ENCODE data around the gene ANKRD34A.

The ANKRD34A gene

DNA sequence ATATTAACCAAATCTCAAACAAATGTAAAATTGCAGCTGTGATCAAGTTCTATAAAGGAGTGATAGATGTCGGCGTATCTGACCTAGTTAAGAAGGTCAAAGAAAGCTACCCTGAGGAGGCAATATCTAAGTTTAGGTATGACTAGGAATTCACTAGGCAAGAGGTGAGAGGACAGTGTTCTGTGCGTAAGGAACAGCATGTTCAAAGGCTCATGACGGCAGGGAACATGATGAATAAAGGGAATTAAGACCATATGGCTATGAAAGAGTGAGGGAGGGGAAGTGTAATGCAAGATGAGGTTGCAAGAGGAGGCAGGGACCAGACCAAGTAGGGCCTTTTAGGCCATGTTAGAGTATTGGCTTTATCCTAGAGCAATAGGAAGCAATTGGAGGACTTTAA, 15.2 kb downstream of the ANKRD34A start:
- H3K9me3 ChIP-seq (ENCODE audit: control insufficient read depth, low read length): no peaks in the 10 kb centered on the region
- H2BK15ac ChIP-seq (ENCODE audit: low read depth, poor library complexity, severe bottlenecking): no peak overlapping the region
- WGBS: 96% methylated on average over 4 of the region's 4 CpGs
- no peak overlapping the region for H3K27ac ChIP-seq (ENCODE audit: low read length, poor library complexity, severe bottlenecking)
- peaks cover 28% of the 10 kb centered on the region for H3K79me1 ChIP-seq (replicated peaks; ENCODE audit: low read length, poor library complexity, severe bottlenecking)
- H2BK12ac ChIP-seq (ENCODE audit: low read length in 2 of 2): no peak overlapping the region
- H2BK5ac ChIP-seq (ENCODE audit: low read depth, low read length, poor library complexity, severe bottlenecking): no peak overlapping the region
- H3K4ac ChIP-seq (ENCODE audit: low read depth in 1 of 2, low read length in 2 of 2): no peak overlapping the region
- H3K36me3 ChIP-seq (ENCODE audit: control insufficient read depth in 1 of 2, insufficient read depth in 2 of 2, low read depth in 1 of 2, low read length in 2 of 2): peaks cover 4 to 25% of the 10 kb centered on the region in 2 experiments
- DNase-seq: no peak
- H3K23ac ChIP-seq (ENCODE audit: low read length in 2 of 2): no peak overlapping the region
- no peak overlapping the region for H3K9ac ChIP-seq (ENCODE audit: low read length)
- no peaks in the 10 kb centered on the region for H3K27me3 ChIP-seq (ENCODE audit: control insufficient read depth in 1 of 2, insufficient read depth in 1 of 2, low read length in 2 of 2)
- no peak overlapping the region for H2AK5ac ChIP-seq (ENCODE audit: low read length, severe bottlenecking)
- no peak overlapping the region for H3K4me2 ChIP-seq (ENCODE audit: low read length, poor library complexity, severe bottlenecking)
- H2AFZ ChIP-seq (ENCODE audit: low read depth, low read length): no peak overlapping the region
- H3K14ac ChIP-seq (ENCODE audit: low read length in 2 of 2): no peak overlapping the region
- H2BK120ac ChIP-seq (ENCODE audit: low read depth, low read length): no peak overlapping the region
- H3K4me3 ChIP-seq (ENCODE audit: insufficient read depth in 1 of 2, low read depth in 1 of 2, low read length in 2 of 2): no peak overlapping the region
- no peak overlapping the region for H3K18ac ChIP-seq (ENCODE audit: low read depth in 1 of 2, low read length in 2 of 2)
- H4K91ac ChIP-seq (ENCODE audit: low read length): no peak overlapping the region
- peaks cover 2% of the 10 kb centered on the region for H3K4me1 ChIP-seq (ENCODE audit: control insufficient read depth, insufficient read depth, low read depth, low read length)
- H4K8ac ChIP-seq (ENCODE audit: low read length): no peak overlapping the region

GRCh38 chr1:145947551-145947950, 16.8 kb downstream of the ANKRD34A start:
- no peak overlapping the region for H4K91ac ChIP-seq (ENCODE audit: low read length)
- H4K8ac ChIP-seq (ENCODE audit: low read length): no peak overlapping the region
- no peaks in the 10 kb centered on the region for H3K27me3 ChIP-seq (ENCODE audit: control insufficient read depth in 1 of 2, insufficient read depth in 1 of 2, low read length in 2 of 2)
- H3K36me3 ChIP-seq (ENCODE audit: control insufficient read depth in 1 of 2, insufficient read depth in 2 of 2, low read depth in 1 of 2, low read length in 2 of 2): peaks cover 6 to 35% of the 10 kb centered on the region in 2 experiments
- H3K27ac ChIP-seq (ENCODE audit: low read length, poor library complexity, severe bottlenecking): no peak overlapping the region
- no peak overlapping the region for H3K4ac ChIP-seq (ENCODE audit: low read depth in 1 of 2, low read length in 2 of 2)
- no peak overlapping the region for H3K4me2 ChIP-seq (ENCODE audit: low read length, poor library complexity, severe bottlenecking)
- H3K9me3 ChIP-seq (ENCODE audit: control insufficient read depth, low read length): no peaks in the 10 kb centered on the region
- H2AFZ ChIP-seq (ENCODE audit: low read depth, low read length): no peak overlapping the region
- H3K23ac ChIP-seq (ENCODE audit: low read length in 2 of 2): no peak overlapping the region
- H2AK5ac ChIP-seq (ENCODE audit: low read length, severe bottlenecking): no peak overlapping the region
- H3K4me1 ChIP-seq (ENCODE audit: control insufficient read depth, insufficient read depth, low read depth, low read length): peaks cover 2% of the 10 kb centered on the region
- H2BK15ac ChIP-seq (ENCODE audit: low read depth, poor library complexity, severe bottlenecking): no peak overlapping the region
- no peak overlapping the region for H2BK12ac ChIP-seq (ENCODE audit: low read length in 2 of 2)
- H2BK5ac ChIP-seq (ENCODE audit: low read depth, low read length, poor library complexity, severe bottlenecking): no peak overlapping the region
- no peak overlapping the region for H2BK120ac ChIP-seq (ENCODE audit: low read depth, low read length)
- no peak overlapping the region for H3K18ac ChIP-seq (ENCODE audit: low read depth in 1 of 2, low read length in 2 of 2)
- DNase-seq: no peak
- no peak overlapping the region for H3K9ac ChIP-seq (ENCODE audit: low read length)
- H3K14ac ChIP-seq (ENCODE audit: low read length in 2 of 2): no peak overlapping the region
- H3K79me1 ChIP-seq (replicated peaks; ENCODE audit: low read length, poor library complexity, severe bottlenecking): peaks cover 23% of the 10 kb centered on the region
- WGBS: 82% methylated on average over 4 of the region's 4 CpGs
- H3K4me3 ChIP-seq (ENCODE audit: insufficient read depth in 1 of 2, low read depth in 1 of 2, low read length in 2 of 2): no peak overlapping the region

- H3K79me1 ChIP-seq (replicated peaks; ENCODE audit: low read length, poor library complexity, severe bottlenecking): peaks cover 22% of the 10 kb centered on the region
- no peak overlapping the region for H2AK5ac ChIP-seq (ENCODE audit: low read length, severe bottlenecking)
- no peak overlapping the region for H3K4ac ChIP-seq (ENCODE audit: low read depth in 1 of 2, low read length in 2 of 2)
- no peak overlapping the region for H2BK120ac ChIP-seq (ENCODE audit: low read depth, low read length)
- H2BK5ac ChIP-seq (ENCODE audit: low read depth, low read length, poor library complexity, severe bottlenecking): no peak overlapping the region
- peaks cover 2% of the 10 kb centered on the region for H3K4me1 ChIP-seq (ENCODE audit: control insufficient read depth, insufficient read depth, low read depth, low read length)
- H3K4me3 ChIP-seq (ENCODE audit: insufficient read depth in 1 of 2, low read depth in 1 of 2, low read length in 2 of 2): no peak overlapping the region
- WGBS: 95% methylated on average over 3 of the region's 4 CpGs
- peaks cover 6 to 38% of the 10 kb centered on the region in 2 experiments for H3K36me3 ChIP-seq (ENCODE audit: control insufficient read depth in 1 of 2, insufficient read depth in 2 of 2, low read depth in 1 of 2, low read length in 2 of 2)
- no peak overlapping the region for H3K18ac ChIP-seq (ENCODE audit: low read depth in 1 of 2, low read length in 2 of 2)
- no peak overlapping the region for H2BK12ac ChIP-seq (ENCODE audit: low read length in 2 of 2)
- no peak overlapping the region for H4K91ac ChIP-seq (ENCODE audit: low read length)
- no peaks in the 10 kb centered on the region for H3K27me3 ChIP-seq (ENCODE audit: control insufficient read depth in 1 of 2, insufficient read depth in 1 of 2, low read length in 2 of 2)
- H2AFZ ChIP-seq (ENCODE audit: low read depth, low read length): no peak overlapping the region
- H3K27ac ChIP-seq (ENCODE audit: low read length, poor library complexity, severe bottlenecking): no peak overlapping the region
- H3K4me2 ChIP-seq (ENCODE audit: low read length, poor library complexity, severe bottlenecking): no peak overlapping the region
- H4K8ac ChIP-seq (ENCODE audit: low read length): no peak overlapping the region
- no peaks in the 10 kb centered on the region for H3K9me3 ChIP-seq (ENCODE audit: control insufficient read depth, low read length)
- no peak overlapping the region for H3K23ac ChIP-seq (ENCODE audit: low read length in 2 of 2)
- H3K9ac ChIP-seq (ENCODE audit: low read length): no peak overlapping the region
- no peak for DNase-seq
- no peak overlapping the region for H3K14ac ChIP-seq (ENCODE audit: low read length in 2 of 2)
- H2BK15ac ChIP-seq (ENCODE audit: low read depth, poor library complexity, severe bottlenecking): no peak overlapping the region
These were observed 17.8 kb downstream of the ANKRD34A start for GRCh38 chr1:145946477-145946986.

DNA sequence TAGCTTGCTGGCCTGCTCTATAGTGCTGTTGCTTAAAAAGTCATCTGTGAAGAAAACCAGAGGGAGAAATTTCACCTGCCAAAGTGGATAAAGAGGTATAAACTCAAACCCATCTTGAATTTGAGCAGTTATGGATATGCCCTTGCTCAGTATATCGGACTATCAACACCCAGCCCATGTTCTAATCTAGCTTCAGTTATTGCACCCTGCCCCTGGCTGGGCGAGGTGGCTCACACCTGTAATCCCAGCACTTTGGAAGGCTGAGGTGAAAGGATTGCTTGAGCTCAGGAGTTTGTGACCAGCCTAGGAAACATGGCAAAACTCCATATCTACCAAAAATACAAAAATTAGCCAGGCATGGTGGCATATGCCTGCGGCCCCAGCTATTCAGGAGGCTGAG, 19.8 kb downstream of the ANKRD34A start:
- no peak overlapping the region for H3K9ac ChIP-seq (ENCODE audit: low read length)
- H2BK120ac ChIP-seq (ENCODE audit: low read depth, low read length): no peak overlapping the region
- no peak overlapping the region for H3K4ac ChIP-seq (ENCODE audit: low read depth in 1 of 2, low read length in 2 of 2)
- H4K8ac ChIP-seq (ENCODE audit: low read length): no peak overlapping the region
- no peaks in the 10 kb centered on the region for H3K9me3 ChIP-seq (ENCODE audit: control insufficient read depth, low read length)
- H2BK5ac ChIP-seq (ENCODE audit: low read depth, low read length, poor library complexity, severe bottlenecking): no peak overlapping the region
- 98% methylated on average over 3 of the region's 3 CpGs for WGBS
- no peak overlapping the region for H3K27ac ChIP-seq (ENCODE audit: low read length, poor library complexity, severe bottlenecking)
- H4K91ac ChIP-seq (ENCODE audit: low read length): no peak overlapping the region
- no peak overlapping the region for H2BK12ac ChIP-seq (ENCODE audit: low read length in 2 of 2)
- H3K14ac ChIP-seq (ENCODE audit: low read length in 2 of 2): no peak overlapping the region
- no peaks in the 10 kb centered on the region for H3K27me3 ChIP-seq (ENCODE audit: control insufficient read depth in 1 of 2, insufficient read depth in 1 of 2, low read length in 2 of 2)
- H3K4me2 ChIP-seq (ENCODE audit: low read length, poor library complexity, severe bottlenecking): no peak overlapping the region
- no peak overlapping the region for H2AK5ac ChIP-seq (ENCODE audit: low read length, severe bottlenecking)
- H3K4me3 ChIP-seq (ENCODE audit: insufficient read depth in 1 of 2, low read depth in 1 of 2, low read length in 2 of 2): no peak overlapping the region
- H3K18ac ChIP-seq (ENCODE audit: low read depth in 1 of 2, low read length in 2 of 2): no peak overlapping the region
- H2AFZ ChIP-seq (ENCODE audit: low read depth, low read length): no peak overlapping the region
- H3K79me1 ChIP-seq (replicated peaks; ENCODE audit: low read length, poor library complexity, severe bottlenecking): peaks cover 24% of the 10 kb centered on the region
- H3K23ac ChIP-seq (ENCODE audit: low read length in 2 of 2): no peak overlapping the region
- H3K4me1 ChIP-seq (ENCODE audit: control insufficient read depth, insufficient read depth, low read depth, low read length): no peaks in the 10 kb centered on the region
- DNase-seq: no peak
- H2BK15ac ChIP-seq (ENCODE audit: low read depth, poor library complexity, severe bottlenecking): no peak overlapping the region
- peaks cover 9 to 46% of the 10 kb centered on the region in 2 experiments for H3K36me3 ChIP-seq (ENCODE audit: control insufficient read depth in 1 of 2, insufficient read depth in 2 of 2, low read depth in 1 of 2, low read length in 2 of 2)
